Activated naive CD4-positive, alpha-beta T cell treated with anti-CD3 and anti-CD28 coated beads, Interleukin-2, amount 50 U/mL, for 24 hours (primary cell): Measurements from ENCODE around the gene PRR23B.
"Not testable (repeated sequence)": the region's sequence is repeated elsewhere in the genome, so short reads cannot be mapped to it uniquely, and the experiment has no call there.

Experiments
- H3K27ac Mint-ChIP-seq: one replicate; pipeline ENCODE4 v1.8.0; 2021; ENCODE audit warnings: mild to moderate bottlenecking, mixed read lengths
- H3K27me3 Mint-ChIP-seq: one replicate; pipeline ENCODE4 v1.8.0; 2021; ENCODE audit warnings: mixed read lengths
- H3K36me3 Mint-ChIP-seq: one replicate; pipeline ENCODE4 v1.8.0; 2021; ENCODE audit warnings: mixed read lengths
- H3K4me1 Mint-ChIP-seq: one replicate; pipeline ENCODE4 v1.8.0; 2021; ENCODE audit warnings: mixed read lengths
- H3K4me3 Mint-ChIP-seq: one replicate; pipeline ENCODE4 v1.8.0; 2021; ENCODE audit warnings: mild to moderate bottlenecking, mixed read lengths
- H3K9me3 Mint-ChIP-seq: one replicate; pipeline ENCODE4 v1.8.0; 2021; ENCODE audit warnings: mixed read lengths

Gene PRR23B

GRCh38 chr3:139020868-139021234, at the start of gene PRR23B:
TSS of gene PRR23B (minus strand) at chr3:139020926. CDS start at chr3:139020661, 265 bp downstream.
- Mint-ChIP-seq H3K9me3 (no peaks in the 10 kb centered on the region), H3K36me3 (no peaks in the 10 kb centered on the region), H3K4me1 (no peaks in the 10 kb centered on the region), H3K27me3 (peaks cover 6% of the 10 kb centered on the region), H3K4me3 (no peak within 1 kb of the TSS), H3K27ac (no peak within 1 kb of the TSS)

DNA sequence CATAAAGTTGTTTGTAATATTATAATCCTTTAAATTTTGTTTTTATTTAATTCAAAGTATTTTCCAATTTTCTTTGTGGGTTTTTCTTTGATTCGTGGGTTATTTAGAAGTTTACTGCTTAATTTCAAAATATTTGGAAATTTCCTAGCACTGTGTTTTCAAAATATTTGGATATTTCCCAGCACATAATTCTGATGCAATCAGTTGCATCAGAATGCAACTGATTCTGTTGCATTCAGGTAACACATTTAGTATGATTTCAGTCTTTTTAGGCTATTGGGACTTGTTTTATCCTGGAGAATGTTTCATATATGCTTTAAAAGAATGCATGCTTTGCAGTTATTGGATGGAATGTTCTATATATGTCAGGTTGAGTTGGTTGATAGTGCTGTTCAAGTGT, 42.2 kb upstream of the PRR23B start:
- Mint-ChIP-seq H3K9me3 (no peaks in the 10 kb centered on the region), H3K27me3 (peaks cover 4% of the 10 kb centered on the region), H3K4me3 (no peak overlapping the region), H3K36me3 (no peaks in the 10 kb centered on the region), H3K27ac (no peak overlapping the region), H3K4me1 (no peaks in the 10 kb centered on the region)

DNA sequence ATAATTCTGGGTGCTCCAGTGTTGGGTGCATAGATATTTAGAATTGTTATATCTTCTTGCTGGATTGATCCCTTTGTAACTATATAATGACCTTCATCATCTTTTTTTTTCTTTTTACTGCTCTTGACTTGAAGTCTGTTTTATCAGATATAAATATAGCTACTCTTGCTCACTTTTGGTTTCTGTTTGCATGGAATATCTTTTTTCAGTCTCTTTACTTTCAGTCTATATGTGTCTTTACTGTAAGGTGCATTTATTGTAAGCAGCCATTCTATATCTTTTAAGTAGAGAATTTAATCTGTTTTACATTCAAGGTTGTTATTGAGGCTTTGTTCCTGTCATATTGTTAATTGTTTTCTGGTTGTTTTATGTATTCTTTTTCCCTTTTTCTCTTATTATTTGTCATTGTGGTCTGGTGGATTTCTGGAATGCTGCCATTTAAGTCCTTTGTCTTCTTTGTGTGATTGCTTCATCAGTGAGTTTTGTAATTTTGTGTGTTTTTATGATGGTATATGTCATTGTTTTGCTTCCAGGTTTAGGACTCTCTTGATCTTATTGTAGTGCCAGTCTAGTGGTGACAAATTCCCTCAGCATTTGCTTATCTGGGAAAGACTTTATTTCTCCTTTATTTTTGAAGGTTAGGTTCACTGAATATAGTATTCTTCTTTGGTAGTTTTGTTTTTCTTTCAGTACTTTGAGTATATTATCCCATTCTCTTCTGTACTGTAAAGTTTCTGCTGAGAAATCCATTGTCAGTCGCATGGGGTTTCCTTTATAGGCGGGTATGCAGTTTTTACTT, 32.3 kb upstream of the PRR23B start:
- peaks cover 2% of the 10 kb centered on the region for H3K27me3 Mint-ChIP-seq
- H3K9me3 Mint-ChIP-seq, result peaks cover 18% of the 10 kb centered on the region
- no peak overlapping the region for H3K27ac Mint-ChIP-seq
- H3K4me1 Mint-ChIP-seq, result no peaks in the 10 kb centered on the region
- H3K36me3 Mint-ChIP-seq, result peaks cover 2% of the 10 kb centered on the region
- no peak overlapping the region for H3K4me3 Mint-ChIP-seq

DNA sequence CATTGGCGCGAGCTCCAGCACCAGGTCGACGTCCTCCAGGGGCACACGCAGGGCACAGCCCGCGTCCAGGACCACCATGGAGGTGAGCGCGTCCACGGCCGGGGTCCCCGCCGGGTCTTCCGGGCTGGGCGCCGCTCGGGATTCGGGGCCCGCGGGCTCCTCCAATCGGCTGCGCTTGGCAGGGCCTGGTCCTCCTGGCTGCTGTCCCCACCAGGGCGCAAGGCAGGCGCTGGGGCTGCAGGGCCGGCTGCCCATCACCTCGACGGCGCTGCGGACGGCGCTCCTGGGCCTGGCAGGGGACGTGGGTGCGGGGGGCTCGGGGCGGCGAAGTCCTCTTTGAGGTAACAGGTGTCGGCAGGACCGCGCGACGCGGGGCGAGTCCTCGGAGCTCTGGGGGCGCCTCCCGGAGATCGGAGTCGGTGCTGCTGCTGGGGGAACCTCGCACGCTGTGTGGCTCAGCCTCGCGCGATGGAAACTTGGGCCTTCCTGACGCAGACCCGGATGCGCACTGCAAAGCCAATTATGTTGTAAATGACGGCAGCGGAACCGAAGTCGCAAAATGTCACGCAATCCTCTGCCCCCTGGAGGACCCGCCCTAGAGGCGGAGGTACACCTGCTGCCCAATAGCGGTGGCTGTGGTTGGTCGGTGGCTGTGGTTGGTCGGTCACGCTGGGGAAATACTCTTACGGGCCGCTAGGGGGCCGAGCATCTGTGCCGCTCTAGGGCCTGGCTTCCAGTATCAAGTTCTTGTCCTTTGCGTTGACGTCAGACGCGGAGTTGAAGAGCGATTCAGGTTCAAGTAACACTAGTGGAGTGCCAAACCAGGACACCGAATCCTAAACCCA, 23.9 kb upstream of the PRR23B start, which contains the start of gene PRR23C:
Gene PRR23C, minus strand, starts transcription at position 527 of the 845 bp plus-strand sequence. Its CDS starts 272 bp downstream, at position 255.
- Mint-ChIP-seq H3K36me3 (no peaks in the 10 kb centered on the region), H3K4me1 (no peaks in the 10 kb centered on the region), H3K4me3 (no peak within 1 kb of the TSS), H3K27me3 (no peaks in the 10 kb centered on the region), H3K9me3 (no peaks in the 10 kb centered on the region), H3K27ac (no peak within 1 kb of the TSS)

DNA sequence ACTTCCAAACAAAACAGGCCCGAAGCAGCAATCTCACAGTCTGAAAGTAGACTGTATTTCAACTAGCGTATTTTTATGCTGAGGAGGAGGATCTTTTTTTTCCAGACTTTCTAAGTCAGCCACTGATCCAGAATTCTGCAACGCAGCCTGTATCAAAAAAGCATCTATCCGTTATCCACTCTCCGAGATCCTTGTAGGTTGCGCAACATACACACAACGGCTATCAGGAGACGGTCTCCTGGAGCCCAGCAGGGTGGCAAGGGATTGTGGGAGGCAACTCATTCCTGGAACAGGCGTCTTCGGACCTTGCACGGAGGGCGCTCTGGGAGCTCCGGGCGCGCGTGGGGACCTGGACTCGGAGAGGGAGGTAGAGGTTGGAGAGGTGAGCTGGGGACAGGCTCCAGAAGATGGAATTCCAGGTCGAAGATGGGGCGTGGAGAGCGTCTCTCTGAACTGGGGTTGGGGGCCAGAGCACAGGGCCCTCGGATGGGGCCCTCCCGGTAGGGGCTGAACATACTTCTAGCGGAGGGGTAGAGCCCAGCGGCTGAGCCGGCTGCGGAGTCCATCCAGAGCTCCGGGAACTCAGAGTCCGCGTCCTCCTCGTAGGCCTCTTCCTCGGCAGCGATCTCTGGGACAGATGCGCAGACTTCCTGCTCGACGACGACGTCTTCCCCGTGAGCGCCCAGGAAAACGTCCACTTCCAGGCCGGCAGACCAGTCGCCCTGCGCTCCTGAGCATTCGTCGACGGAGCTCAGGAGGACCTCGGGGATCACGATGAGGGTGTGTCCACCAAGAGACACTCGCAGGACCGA, 23.0 kb upstream of the PRR23B start:
- Mint-ChIP-seq H3K27ac (no peak overlapping the region), H3K9me3 (no peaks in the 10 kb centered on the region), H3K36me3 (no peaks in the 10 kb centered on the region), H3K4me3 (no peak overlapping the region), H3K4me1 (no peaks in the 10 kb centered on the region), H3K27me3 (no peaks in the 10 kb centered on the region)

DNA sequence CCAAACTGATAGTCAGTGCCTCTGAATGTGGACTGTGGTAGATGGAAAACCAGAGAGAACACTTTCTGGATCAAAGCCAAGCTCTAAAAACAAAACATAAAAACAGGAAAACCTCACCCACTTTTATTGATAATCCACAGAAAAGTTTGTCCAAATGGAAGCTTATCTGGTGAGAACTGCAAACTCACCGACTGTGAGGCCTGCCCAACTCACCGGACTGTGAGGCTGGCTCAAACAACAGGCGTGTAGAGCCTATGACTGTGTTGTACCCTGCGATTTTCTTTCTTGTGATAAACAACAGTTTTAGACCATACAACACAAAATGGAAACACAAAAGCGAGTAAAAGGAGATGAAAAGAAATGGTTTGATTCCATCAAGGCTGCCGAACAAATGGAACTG, 16.8 kb upstream of the PRR23B start:
- Mint-ChIP-seq H3K9me3 (no peaks in the 10 kb centered on the region), H3K27me3 (peaks cover 8% of the 10 kb centered on the region), H3K4me1 (no peaks in the 10 kb centered on the region)

GRCh38 chr3:139032326-139033002, 11.7 kb upstream of the PRR23B start:
- H3K4me3 Mint-ChIP-seq, result no peak overlapping the region
- no peaks in the 10 kb centered on the region for H3K4me1 Mint-ChIP-seq
- H3K27me3 Mint-ChIP-seq, result peaks cover 12% of the 10 kb centered on the region
- H3K27ac Mint-ChIP-seq, result no peak overlapping the region
- peaks cover 13% of the 10 kb centered on the region for H3K9me3 Mint-ChIP-seq
- no peaks in the 10 kb centered on the region for H3K36me3 Mint-ChIP-seq

More for the DNA sequence above, 16.8 kb upstream of the PRR23B start:
- H3K36me3 Mint-ChIP-seq, result no peaks in the 10 kb centered on the region
- H3K27ac Mint-ChIP-seq, result no peak overlapping the region
- H3K4me3 Mint-ChIP-seq, result no peak overlapping the region

DNA sequence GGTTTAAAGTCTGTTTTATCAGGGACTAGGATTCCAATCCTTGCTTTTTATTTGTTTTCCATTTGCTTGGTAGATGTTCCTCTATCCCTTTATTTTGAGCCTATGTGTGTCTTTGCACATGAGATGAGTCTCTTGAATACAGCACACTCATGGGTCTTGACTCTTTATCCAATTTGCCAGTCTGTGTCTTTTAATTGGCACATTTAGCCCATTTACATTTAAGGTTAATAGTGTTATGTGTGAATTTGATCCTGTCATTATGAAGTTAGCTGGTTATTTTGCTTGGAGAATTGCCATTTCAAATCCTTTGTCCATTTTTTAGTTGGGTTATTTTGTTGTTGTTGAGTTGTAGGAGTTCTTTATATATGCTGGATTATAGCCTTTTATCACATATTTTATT, 9.8 kb upstream of the PRR23B start:
- not testable (repeated sequence) for H3K4me3 Mint-ChIP-seq, H3K4me1 Mint-ChIP-seq, H3K27me3 Mint-ChIP-seq, H3K36me3 Mint-ChIP-seq, H3K27ac Mint-ChIP-seq
- peaks cover 13% of the 10 kb centered on the region for H3K9me3 Mint-ChIP-seq

GRCh38 chr3:139024968-139025367, 4.2 kb upstream of the PRR23B start:
- Mint-ChIP-seq H3K27ac (no peak overlapping the region), H3K27me3 (peaks cover 1% of the 10 kb centered on the region), H3K4me3 (no peak overlapping the region), H3K36me3 (no peaks in the 10 kb centered on the region), H3K9me3 (peaks cover 5% of the 10 kb centered on the region), H3K4me1 (no peaks in the 10 kb centered on the region)

GRCh38 chr3:139020036-139020867, 474 bp downstream of the PRR23B start:
- H3K27ac Mint-ChIP-seq, result no peak overlapping the region
- no peak overlapping the region for H3K4me3 Mint-ChIP-seq
- H3K27me3 Mint-ChIP-seq, result peaks cover 9% of the 10 kb centered on the region
- no peaks in the 10 kb centered on the region for H3K36me3 Mint-ChIP-seq
- H3K9me3 Mint-ChIP-seq, result no peaks in the 10 kb centered on the region
- no peaks in the 10 kb centered on the region for H3K4me1 Mint-ChIP-seq

DNA sequence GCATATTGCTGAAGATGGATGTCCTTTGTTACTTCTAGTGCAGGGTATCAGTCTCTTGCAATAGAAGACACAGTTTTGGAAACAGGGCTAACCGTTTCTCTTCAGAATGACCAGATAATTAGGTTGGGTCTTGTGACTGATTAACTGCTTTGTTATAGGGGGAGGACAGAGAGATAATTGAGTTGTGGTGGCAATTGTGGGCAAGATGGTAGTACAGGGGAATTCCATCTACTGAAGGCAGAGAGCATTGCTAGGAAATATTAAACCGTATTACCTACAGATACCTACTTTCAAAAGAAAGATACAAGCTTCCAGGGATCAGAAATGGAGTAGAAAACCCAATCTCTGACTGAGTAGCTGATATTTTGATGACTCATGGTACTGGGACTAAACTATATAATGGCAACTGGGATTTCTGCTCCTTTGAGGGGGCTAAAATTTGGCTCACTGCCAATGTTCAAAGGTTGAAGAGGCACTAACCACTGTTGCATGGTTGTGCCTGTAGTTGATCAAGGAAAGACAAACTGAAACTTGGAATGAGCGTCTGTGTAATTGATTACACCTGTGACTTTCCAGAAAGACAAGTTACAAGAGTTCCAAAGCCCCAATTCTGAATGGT, 4.2 kb downstream of the PRR23B start:
- Mint-ChIP-seq H3K27me3 (peaks cover 11% of the 10 kb centered on the region), H3K36me3 (peaks cover 3% of the 10 kb centered on the region), H3K4me1 (no peaks in the 10 kb centered on the region), H3K4me3 (no peak overlapping the region), H3K9me3 (peaks cover 14% of the 10 kb centered on the region), H3K27ac (no peak overlapping the region)

GRCh38 chr3:139006051-139006716, 14.5 kb downstream of the PRR23B start, which contains the start of gene PRR23A:
TSS of gene PRR23A (minus strand) at chr3:139006268. CDS start at chr3:139006268, 0 bp downstream.
- Mint-ChIP-seq H3K27me3 (peaks cover 6% of the 10 kb centered on the region), H3K4me1 (no peaks in the 10 kb centered on the region), H3K4me3 (no peak within 1 kb of the TSS)

DNA sequence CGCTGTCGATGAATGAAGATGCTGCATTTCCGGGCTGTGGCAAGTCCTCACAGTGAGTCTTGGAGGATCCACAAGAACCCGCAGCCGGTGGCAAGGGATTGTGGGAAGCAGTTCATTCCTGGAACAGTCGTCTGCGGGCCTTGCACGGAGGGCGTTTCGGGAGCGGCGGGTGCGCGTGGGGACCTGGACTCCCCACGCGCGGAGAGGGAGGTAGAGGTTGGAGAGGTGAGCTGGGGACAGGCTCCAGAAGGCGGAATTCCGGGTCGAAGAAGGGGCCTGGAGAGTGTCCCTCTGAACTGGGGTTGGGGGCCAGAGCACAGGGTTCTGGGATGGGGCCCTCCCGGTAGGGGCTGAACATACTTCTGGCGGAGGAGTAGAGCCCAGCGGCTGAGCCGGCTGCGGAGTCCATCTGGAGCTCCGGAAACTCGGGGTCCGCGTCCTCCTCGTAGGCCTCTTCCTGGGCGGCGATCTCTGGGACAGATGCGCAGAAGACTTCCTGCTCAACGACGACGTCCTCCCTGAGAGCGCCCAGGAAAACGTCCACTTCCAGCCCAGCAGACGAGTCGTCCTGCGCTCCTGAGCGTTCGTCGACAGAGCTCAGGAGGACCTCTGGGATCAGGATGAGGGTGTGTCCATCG, 15.3 kb downstream of the PRR23B start:
- peaks cover 24% of the 10 kb centered on the region for H3K9me3 Mint-ChIP-seq

More at GRCh38 chr3:139006051-139006716, 14.5 kb downstream of the PRR23B start, which contains the start of gene PRR23A:
- Mint-ChIP-seq H3K27ac (no peak within 1 kb of the TSS), H3K9me3 (peaks cover 20% of the 10 kb centered on the region), H3K36me3 (peaks cover 3% of the 10 kb centered on the region)

More for the DNA sequence above, 15.3 kb downstream of the PRR23B start:
- no peak overlapping the region for H3K4me3 Mint-ChIP-seq
- H3K4me1 Mint-ChIP-seq, result no peaks in the 10 kb centered on the region
- peaks cover 7% of the 10 kb centered on the region for H3K36me3 Mint-ChIP-seq
- no peak overlapping the region for H3K27ac Mint-ChIP-seq
- peaks cover 9% of the 10 kb centered on the region for H3K27me3 Mint-ChIP-seq
